Skeletal muscle satellite cell (primary cell): ENCODE measurements around the gene TSC22D2.

ENCODE experiments used
- H3K27me3 ChIP-seq: 2 replicates; pipeline ENCODE4 v1.7.0; 2013; ENCODE audit warnings: low read length; ENCODE audit not compliant: control insufficient read depth, insufficient read depth
- H3K36me3 ChIP-seq: 2 replicates; pipeline ENCODE4 v1.7.0; 2013; ENCODE audit warnings: mild to moderate bottlenecking, control low read depth, low read length; ENCODE audit not compliant: insufficient read depth
- H3K4me1 ChIP-seq: 2 replicates; pipeline ENCODE4 v1.7.0; 2013; ENCODE audit warnings: low read length; ENCODE audit not compliant: control insufficient read depth, insufficient read depth
- H3K4me2 ChIP-seq: 2 replicates; pipeline ENCODE4 v1.7.0; 2013; ENCODE audit warnings: mild to moderate bottlenecking, low read length
- H3K4me3 ChIP-seq: 2 replicates; pipeline ENCODE4 v1.7.0; 2013; ENCODE audit warnings: low read length
- H3K9ac ChIP-seq: 2 replicates; pipeline ENCODE4 v1.7.0; 2013; ENCODE audit warnings: mild to moderate bottlenecking, low read depth, low read length, moderate library complexity
- H3K9me3 ChIP-seq: replicated peaks from 2 replicates; pipeline ENCODE4 v1.7.0; 2013; ENCODE audit warnings: mild to moderate bottlenecking, control low read depth, low read length

Gene TSC22D2

DNA sequence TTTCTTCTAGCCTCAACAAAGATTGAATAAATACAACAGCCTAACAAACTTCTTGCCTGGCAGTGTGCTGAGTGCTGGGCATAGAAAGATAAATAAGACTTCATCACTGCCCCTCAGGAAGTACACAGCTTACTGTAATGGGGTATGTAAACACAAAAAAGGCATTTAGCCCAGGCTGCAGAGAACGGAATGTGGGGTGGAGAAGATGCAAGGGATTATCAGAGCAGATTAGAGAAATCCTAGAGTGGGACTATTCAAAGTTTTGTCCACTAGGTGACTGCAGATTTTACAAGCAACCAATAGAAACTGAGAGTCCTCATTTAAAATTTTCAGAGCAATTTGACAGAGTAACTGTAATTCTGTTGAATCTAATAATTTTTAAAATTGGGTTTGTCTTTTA is 35.4 kb upstream of the TSC22D2 start:
- Histone ChIP-seq H3K4me1 (peaks cover 41% of the 10 kb centered on the region), H3K9ac (peak overlapping the region; percentile 50)

DNA sequence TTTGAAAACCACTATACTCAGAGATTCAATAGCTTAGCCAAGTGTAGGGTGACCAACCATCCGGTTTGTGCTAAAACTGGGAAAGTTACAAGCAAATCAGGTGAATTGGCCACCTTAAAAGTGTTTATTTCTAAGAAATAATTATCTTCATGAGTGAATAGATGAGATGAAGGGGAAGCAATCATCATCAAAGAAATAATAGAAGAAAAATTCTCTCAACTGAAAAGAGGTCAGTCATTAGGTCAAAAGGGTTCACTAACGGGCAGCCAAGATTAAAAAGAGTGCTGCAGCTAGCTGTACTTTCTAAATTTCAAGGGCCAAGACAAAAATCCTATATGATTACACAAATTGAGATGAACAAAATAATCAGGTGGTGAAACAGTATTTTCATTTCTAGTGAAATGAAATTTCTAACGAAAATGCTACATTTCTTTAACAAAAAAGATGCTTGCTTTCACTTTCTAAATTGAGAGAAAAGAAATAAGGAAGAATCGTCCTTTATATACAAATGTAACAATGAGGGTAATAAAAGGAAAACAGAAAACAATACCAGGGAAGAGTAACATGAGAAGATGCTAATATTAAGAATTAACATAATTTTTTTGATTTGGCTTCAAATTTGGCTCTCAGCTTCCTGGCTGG is 34.7 kb upstream of the TSC22D2 start:
- no peak overlapping the region for H3K4me2 ChIP-seq
- H3K4me1 ChIP-seq, result peaks cover 41% of the 10 kb centered on the region
- H3K9me3 ChIP-seq, result no peaks in the 10 kb centered on the region
- no peak overlapping the region for H3K9ac ChIP-seq
- no peaks in the 10 kb centered on the region for H3K36me3 ChIP-seq
- H3K27me3 ChIP-seq, result no peaks in the 10 kb centered on the region
- H3K4me3 ChIP-seq, result no peak overlapping the region

More for the DNA sequence above, 35.4 kb upstream of the TSC22D2 start:
- Histone ChIP-seq H3K36me3 (no peaks in the 10 kb centered on the region), H3K4me3 (no peak overlapping the region), H3K27me3 (no peaks in the 10 kb centered on the region), H3K9me3 (no peaks in the 10 kb centered on the region), H3K4me2 (peak overlapping the region; percentile 86)

DNA sequence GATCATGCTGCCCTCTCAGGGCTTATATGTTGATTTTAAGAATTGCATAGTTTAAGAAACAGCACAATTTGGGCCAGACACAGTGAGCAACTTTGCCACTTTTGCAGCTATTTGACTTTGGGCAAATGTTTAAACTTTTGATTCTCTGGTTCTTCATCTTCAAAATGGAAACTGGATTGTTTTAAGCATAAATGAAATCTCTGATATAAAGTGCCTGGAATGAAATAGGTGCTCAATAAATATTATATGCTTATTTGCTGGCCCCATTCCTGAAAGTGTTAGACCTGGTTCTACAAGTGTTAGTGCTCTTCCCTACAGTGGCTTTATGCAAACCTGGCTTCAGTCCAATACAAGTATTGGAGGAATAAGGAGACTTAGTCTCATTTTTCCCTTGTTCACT is 33.1 kb upstream of the TSC22D2 start:
- Histone ChIP-seq H3K9ac (no peak overlapping the region), H3K4me1 (peaks cover 35% of the 10 kb centered on the region), H3K36me3 (no peaks in the 10 kb centered on the region), H3K27me3 (no peaks in the 10 kb centered on the region), H3K9me3 (no peaks in the 10 kb centered on the region), H3K4me3 (no peak overlapping the region), H3K4me2 (no peak overlapping the region)

DNA sequence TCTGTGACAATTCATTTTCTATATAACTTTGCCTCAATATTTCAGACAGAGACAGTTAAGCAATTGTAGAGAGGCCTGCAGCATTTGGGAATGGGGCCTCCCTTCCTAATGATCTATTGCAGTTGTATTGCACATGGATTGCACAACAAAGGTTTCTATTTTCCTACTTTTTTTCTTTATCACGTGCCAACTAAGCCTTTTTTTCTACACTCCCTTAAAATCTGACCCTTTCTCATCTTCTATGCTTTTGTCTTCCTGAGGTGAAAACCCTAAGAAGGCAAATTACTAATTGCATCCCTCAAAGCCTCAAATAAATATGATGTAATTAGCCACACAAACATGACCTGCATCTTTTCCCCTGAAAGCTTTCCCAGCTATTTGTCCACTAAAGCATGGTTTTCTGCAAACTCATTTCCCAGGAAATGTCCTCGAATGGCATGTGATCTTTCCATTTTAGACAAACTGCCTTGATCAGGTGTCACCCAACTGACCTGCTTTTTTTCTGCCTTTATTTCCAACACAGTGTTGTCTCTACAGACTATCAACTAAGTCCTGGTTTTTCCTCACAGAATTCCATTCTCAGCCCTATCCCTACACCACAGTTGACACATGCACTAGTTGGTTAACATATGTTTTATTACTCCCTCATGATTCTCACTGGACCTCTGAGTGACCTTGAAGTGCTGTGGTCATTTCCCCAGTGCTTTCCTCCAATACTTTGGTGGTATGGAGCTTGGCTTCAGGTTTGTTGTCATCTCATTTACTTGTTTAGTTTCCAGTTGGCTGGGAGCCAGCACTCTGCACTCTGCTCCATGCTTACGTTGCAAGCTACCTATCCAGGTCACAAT is 31.9 kb upstream of the TSC22D2 start:
- H3K9me3 ChIP-seq, result no peaks in the 10 kb centered on the region

DNA sequence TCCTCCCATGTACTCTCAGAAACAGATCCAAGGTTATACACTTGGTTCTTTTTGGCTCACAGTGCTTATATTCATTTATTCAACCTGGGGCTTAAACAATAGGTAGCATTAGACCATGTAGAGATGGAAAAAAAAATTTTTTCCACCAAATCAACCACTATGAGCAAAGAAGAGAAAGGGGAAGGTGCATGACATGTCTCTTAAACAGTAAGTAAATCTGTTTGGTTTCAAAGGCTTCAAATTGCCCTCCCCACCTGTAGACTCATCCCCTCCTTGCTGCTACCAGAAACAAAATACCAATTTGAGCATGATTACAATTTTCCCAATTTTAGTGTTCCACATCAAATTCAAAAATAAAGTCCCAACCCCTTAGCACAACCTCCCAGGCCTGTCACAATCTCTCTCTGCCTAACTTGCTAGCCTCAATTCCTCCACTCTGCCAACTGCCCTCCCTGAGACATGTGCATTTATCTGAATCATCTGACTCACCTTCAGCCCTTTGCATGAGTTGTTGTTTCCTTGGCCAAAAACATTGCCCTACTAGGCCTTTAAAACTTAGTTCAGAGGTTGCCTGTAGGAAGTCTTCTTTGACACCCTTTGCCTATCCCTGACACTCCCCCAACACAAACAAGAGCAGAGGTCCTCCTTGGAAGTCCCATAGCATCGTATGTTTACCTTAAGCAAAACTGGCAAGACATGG is 30.3 kb upstream of the TSC22D2 start:
- Histone ChIP-seq H3K9ac (no peak overlapping the region), H3K27me3 (no peaks in the 10 kb centered on the region), H3K36me3 (no peaks in the 10 kb centered on the region), H3K4me1 (peaks cover 10% of the 10 kb centered on the region), H3K4me3 (no peak overlapping the region), H3K4me2 (no peak overlapping the region), H3K9me3 (no peaks in the 10 kb centered on the region)

More for the DNA sequence above, 31.9 kb upstream of the TSC22D2 start:
- Histone ChIP-seq H3K4me2 (no peak overlapping the region), H3K9ac (no peak overlapping the region), H3K4me1 (peaks cover 24% of the 10 kb centered on the region), H3K4me3 (no peak overlapping the region), H3K36me3 (no peaks in the 10 kb centered on the region), H3K27me3 (no peaks in the 10 kb centered on the region)

DNA sequence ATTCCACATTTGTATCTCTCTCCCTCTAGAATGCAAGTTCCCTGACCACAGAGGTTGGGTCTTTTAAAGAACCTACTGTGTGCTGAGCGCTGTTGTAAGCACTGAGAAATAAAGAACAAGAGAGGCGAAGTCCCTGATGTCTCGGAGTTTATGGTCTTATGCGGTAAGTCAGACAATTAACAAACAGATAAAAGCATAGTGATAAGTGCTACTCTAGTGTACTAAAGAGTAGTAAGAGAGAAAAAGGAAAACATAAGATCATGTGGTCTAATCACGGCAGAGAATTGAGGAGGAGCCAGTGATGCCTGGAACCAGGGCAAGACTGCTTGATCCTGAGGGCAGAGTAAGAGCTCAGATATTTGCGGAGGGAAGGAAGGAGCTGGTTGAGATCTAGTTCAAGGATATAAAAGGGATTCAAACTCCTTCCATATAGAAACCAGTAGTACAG is 29.8 kb upstream of the TSC22D2 start:
- Histone ChIP-seq H3K4me2 (no peak overlapping the region), H3K9ac (no peak overlapping the region), H3K4me3 (no peak overlapping the region), H3K27me3 (no peaks in the 10 kb centered on the region), H3K36me3 (no peaks in the 10 kb centered on the region), H3K9me3 (no peaks in the 10 kb centered on the region), H3K4me1 (peaks cover 10% of the 10 kb centered on the region)

DNA sequence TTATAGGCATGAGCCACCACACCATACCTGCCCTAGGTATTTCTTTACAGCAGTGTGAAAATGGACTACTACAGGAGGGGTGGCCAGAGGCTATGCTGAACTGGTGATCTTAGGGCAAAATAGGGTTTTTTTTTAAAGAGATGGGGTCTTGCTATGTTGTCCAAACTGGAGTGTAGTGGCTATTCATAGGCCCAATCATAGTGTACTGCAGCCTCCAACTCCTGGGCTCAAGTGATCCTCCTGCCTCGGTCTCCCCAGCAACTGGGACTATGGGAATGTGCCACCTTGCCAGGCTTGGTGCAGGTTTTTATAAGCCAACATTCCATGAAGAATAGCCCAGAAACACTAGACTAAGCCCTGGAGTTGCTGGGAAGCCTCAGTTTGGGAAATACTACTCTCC is 28.6 kb upstream of the TSC22D2 start:
- no peaks in the 10 kb centered on the region for H3K9me3 ChIP-seq
- no peak overlapping the region for H3K9ac ChIP-seq
- H3K4me3 ChIP-seq, result no peak overlapping the region
- no peaks in the 10 kb centered on the region for H3K36me3 ChIP-seq
- no peak overlapping the region for H3K4me2 ChIP-seq
- H3K4me1 ChIP-seq, result peaks cover 10% of the 10 kb centered on the region
- no peaks in the 10 kb centered on the region for H3K27me3 ChIP-seq

DNA sequence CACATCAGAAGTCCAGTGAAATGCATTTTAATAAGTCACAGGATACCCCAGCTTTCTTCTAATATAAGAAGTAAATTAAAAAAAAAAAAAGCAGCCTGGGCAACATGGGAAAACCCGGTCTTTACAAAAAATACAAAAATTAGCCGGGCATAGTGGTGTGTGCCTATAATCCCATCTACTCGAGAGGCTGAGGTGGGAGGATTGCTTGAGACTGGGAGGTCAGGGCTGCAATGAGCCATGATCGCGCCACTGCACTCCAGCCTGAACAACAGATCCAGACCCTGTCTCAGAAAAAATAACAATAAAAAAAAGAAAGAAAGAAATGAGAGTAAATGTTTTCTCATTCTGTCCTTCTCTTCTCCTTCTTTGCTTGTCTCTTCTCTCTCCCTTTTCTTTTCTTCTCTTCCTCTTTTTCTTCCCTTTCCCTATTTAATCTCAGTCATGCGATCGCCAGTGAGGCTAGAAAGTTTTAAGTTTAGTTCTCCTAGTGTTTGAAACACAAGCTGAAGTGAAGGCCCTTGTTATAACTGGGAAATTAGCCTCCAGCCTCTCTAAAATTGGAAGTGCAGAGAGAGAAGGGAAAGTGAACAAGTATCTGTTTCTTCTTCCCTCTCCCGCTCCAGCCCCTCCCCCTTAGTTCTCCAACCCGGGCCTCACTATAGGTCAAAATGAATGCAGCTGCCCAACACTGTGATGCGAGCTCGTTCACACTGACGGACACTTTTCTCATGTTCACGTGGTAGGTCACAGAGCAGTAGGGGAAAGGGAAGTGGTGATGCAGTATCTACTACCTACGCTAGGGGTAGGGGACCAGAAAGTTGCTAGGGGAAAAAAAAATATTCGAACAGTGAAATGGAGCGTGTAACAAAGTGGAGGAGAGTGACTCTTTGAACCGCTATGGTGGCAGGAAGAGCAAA is 23.5 kb upstream of the TSC22D2 start:
- Histone ChIP-seq H3K4me2 (no peak overlapping the region), H3K36me3 (no peaks in the 10 kb centered on the region), H3K4me1 (no peaks in the 10 kb centered on the region), H3K27me3 (no peaks in the 10 kb centered on the region), H3K4me3 (no peak overlapping the region), H3K9me3 (no peaks in the 10 kb centered on the region), H3K9ac (no peak overlapping the region)

DNA sequence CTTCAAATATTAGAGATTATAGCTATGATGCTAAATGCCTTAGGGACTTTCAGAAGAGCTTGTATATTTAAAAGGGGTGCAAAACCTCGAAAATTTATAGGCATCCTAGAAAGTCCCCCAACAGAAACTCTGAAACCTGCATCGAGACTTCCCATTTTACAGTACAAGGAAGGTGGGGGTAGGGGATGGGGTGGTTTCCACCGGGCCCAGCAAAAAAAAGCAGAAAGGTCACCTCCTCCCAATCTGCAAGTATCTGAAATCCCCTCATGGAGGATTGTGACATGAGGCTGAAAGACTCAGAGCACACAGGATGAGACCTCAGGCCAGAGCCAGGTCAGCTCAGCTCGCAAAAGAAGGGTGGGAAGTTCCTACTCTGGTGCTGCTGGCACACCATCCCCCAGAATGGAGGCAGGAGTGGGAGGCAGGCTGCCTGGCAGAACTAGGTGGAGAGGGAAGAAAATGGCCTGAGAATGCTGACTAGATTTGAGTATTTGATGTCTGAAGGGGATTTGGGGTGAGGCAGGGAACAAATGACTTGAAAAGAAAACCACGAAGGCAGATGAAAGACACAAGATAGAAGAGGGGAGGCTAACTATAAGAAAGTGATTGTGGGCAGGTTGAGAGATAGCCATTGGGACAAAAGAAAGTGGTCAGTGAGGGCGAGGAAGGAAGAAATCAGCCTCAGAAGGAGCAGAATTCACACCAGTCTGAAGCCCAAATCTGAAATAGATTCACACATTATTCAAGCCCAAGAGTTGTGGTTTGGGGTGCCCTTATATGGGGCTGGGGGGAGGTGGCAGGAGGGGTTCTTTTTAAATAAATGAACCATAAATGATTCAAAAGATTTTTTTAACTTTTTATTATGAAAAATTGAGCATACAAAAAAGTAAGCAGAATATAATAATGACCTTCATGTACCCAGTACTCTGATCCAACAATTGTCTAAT is 22.5 kb upstream of the TSC22D2 start:
- H3K4me1 ChIP-seq, result no peaks in the 10 kb centered on the region
- H3K4me2 ChIP-seq, result no peak overlapping the region
- no peak overlapping the region for H3K9ac ChIP-seq
- no peaks in the 10 kb centered on the region for H3K27me3 ChIP-seq
- H3K36me3 ChIP-seq, result no peaks in the 10 kb centered on the region
- H3K4me3 ChIP-seq, result no peak overlapping the region
- H3K9me3 ChIP-seq, result no peaks in the 10 kb centered on the region
